GM20000 (cell line): Measurements from ENCODE around the gene GAREM1.

Source experiments
- DNase-seq: peaks from one replicate; pipeline ENCODE4 v3.0.0; 2012; ENCODE audit warnings: low spot score
- TF ChIP-seq, protein P1 (sequence below): IDR thresholded peaks from 2 replicates; pipeline ENCODE4 v1.5.1; 2012; ENCODE audit warnings: mild to moderate bottlenecking, control low read depth; ENCODE audit errors: extremely low read depth, missing control alignments

The GAREM1 gene

DNA sequence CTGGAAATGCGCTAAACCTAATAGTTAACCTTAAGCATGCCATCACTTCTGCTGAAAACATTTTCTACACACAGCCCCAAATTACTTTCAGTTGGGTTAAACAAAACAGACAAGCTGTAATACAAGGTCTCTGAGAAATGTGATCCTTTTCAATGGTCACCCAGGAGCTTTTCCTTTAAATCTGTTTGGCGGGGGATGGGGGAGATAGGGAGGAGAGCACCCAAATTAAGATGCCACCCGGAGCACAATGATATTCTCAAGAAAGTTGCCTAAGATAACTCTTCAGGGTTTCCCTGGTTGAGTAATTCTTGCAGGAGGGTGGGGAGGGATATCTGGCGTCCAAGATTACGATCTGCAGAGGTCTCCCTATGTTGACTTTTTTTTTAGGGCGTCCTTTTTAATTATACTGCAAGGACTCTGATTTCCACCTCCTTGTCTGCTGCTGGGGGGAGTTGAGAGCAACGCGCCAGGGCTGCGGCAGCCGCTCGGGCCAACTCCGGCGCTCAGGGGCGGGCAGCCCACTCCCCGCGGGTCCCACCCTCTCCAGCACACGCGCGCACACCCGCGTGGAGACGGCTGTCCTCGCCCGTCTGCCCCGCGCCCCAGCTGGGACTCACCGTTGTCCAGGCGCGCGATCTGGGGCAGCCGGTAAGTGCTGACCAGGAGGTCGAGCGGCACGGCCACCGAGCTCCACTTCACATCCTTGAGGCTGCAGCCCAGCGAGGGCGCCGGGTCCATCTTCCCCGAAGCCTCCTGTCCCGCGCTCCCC, 807 bp downstream of the GAREM1 start:
- TF ChIP-seq, protein P1, sequence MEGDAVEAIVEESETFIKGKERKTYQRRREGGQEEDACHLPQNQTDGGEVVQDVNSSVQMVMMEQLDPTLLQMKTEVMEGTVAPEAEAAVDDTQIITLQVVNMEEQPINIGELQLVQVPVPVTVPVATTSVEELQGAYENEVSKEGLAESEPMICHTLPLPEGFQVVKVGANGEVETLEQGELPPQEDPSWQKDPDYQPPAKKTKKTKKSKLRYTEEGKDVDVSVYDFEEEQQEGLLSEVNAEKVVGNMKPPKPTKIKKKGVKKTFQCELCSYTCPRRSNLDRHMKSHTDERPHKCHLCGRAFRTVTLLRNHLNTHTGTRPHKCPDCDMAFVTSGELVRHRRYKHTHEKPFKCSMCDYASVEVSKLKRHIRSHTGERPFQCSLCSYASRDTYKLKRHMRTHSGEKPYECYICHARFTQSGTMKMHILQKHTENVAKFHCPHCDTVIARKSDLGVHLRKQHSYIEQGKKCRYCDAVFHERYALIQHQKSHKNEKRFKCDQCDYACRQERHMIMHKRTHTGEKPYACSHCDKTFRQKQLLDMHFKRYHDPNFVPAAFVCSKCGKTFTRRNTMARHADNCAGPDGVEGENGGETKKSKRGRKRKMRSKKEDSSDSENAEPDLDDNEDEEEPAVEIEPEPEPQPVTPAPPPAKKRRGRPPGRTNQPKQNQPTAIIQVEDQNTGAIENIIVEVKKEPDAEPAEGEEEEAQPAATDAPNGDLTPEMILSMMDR: no peak
- DNase-seq: peak; percentile 49

DNA sequence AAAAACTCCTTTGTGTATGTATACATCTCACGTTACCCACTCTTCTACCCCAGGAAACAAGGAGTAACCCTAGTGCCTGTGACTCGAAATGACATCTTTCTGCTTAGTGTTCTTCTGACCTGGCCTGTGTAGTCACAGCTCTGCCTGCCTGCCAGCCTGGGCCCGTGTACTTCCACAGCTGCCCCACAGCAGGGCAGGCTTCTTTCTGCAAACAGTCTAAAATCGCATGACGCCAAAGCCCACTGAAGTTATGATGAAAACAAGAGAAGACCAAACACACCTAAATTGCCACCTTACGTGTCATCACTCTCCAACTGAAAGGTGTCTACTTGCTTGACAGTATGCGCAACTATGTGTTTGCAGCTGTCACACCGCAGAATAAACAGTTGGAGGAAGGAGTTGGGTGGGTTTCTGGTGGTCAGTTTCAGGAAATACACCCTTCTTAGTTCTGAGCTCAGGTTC, 1.5 kb downstream of the GAREM1 start:
- DNase-seq: peak; percentile 26
- TF ChIP-seq, protein P1: no peak

DNA sequence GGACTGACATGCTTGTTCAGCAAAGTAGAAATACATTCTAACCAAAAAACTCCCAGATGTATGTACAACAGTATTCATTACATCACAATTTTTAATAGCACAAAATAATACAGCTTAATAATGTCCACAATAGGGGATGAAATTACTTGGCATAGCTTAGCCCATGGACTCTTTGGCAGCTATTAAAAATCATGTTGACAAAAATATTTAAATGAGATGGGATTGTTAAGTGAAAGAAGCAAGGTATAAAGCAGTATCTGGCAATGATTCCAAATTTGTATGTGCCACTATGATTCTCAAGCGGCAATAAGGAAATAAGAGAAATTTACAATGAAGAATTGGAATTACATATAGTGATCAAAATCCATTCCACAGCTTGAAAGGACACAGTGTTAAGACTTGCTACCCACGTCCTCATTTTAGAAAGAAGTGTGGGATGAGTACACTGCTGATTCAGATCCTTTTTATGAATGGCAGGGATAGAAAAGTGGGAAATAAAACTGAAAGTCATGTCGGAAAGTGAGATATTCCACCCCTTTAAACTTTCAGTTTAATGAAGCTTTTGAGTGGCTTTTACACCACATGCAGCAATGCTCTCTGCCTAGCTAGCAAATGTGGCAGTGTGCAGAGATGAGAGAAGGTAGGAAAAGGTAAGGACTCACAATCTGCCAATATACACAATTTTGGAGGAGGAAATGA, 2.4 kb downstream of the GAREM1 start:
- TF ChIP-seq, protein P1: no peak
- DNase-seq: no peak

DNA sequence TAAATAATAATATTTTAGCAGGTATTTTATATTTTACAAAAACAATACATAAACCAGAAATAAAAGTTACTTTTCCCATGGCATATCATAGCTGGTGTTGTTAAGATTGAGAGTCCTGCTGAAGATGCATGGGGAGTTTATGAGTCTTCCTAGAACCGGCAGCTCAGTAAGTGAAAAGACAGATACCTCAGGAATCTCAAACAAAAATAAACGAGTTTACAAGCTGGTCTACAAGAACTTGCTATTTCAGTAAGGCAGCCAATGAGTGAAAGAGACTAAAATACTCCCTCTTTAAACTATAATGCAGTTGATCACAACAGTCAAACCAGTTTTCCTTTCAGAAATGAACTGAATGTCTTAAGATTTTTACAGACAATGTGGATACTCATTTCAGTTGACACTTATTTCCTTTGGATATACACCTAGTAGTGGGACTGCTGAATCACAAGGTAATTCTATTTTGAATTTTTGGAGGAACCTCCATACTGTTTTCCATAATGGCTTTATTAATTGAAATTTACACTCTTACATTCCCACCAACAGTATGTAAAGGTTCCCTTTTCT, 8.9 kb downstream of the GAREM1 start:
- no peak for DNase-seq

DNA sequence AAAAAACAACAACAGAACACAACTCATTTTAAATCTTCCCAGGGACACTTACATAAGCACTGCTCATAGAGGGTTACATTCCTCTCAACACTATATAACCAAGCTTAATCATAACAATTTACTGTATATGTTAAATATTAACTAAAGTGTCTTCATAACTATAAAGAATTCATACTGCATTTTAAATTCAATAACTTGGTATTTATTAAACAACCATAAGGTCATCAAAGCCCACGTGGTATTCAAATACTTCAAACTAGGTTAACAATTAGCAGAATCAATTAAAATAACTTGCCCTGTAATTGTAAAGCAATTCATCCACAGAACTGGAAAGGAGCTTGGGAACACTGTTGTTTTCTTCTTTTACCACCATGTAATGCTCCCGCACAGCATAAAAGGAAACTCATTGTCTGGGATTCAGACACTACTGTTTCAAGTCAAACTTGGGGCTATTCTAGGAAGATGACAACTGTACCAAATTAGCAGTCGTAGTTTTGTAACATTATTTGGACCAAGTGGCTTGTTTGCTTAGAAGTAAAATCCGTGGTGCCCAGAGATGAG, 10.4 kb downstream of the GAREM1 start:
- TF ChIP-seq, protein P1: no peak
- no peak for DNase-seq

More for the DNA sequence above, 8.9 kb downstream of the GAREM1 start:
- TF ChIP-seq, protein P1: no peak

DNA sequence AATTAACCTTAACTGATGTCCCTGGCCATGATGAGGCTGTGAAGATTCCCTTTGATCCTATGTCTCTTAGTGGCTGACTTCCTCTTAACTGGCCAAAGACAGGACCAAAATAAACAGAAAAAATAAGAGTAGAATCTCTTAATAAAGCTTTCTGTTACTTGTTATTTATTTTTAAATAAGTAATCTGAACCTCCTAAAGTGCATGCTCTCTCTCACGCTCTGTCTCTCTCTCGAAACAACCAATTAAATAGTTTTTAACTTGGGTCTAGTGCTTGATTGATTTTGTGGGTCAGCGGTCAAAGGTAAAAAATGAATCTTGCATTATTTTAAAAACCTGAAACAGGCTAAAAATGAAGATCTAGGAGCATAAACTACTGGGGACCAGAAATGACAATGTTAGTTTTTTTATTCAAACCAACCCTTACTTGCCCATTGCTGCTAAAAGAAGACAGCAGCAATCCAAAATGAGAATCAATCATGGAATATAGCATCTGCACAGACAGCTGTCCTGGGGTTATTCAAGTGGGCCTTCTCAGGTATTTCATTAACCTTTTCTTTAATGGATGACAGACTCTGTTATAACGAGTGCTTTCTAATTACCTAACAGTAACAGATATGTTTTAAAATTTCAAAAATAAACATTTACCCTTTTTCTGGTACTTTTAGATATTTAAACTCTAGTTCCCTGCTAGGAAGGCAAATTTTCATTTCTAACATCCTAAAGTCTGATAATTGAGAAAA, 11.2 kb downstream of the GAREM1 start:
- TF ChIP-seq, protein P1: no peak
- no peak for DNase-seq

DNA sequence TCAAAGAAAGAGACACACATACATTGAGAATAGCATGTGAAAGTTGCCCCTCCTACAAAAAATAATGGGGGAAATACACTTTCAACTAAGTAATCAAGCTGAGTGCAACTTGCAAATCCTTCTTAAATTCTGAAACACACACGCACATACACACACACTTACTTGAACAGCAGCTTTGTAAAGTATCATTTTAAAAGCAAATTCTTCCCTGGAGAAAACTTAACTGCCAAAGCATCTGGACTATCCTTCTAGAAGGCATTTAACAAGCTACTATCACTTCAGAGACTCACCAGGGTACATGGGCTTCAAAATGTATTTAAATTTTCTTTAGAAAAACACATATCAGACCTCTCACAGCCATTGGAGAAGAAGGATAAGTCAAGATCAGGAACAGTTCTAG, 15.3 kb downstream of the GAREM1 start:
- TF ChIP-seq, protein P1: no peak
- no peak for DNase-seq
